Ovary (tissue), 9 donors: ENCODE data around the gene ZMYND11. TPM values are rescaled to one million over a fixed set of nuclear protein-coding genes. Genes with fewer than 3 reads are reported as not detected.
"Not testable (repeated sequence)": the region's sequence is repeated elsewhere in the genome, so short reads cannot be mapped to it uniquely, and the experiment has no call there.

Experiments
- DNase-seq, 5 donors: peaks; one replicate each; pipeline ENCODE4 v3.0.0-alpha.2; 2019 to 2020
- H3K27ac ChIP-seq, 2 donors: fragments of 200-600 bp; one replicate each; pipeline versions ENCODE4 v1.5.1 to v1.8.0; 2019 to 2022
- H3K27me3 ChIP-seq: fragments of 200-600 bp; one replicate; pipeline ENCODE4 v1.8.0; 2022
- H3K36me3 ChIP-seq: fragments of 200-600 bp; sonication (generic); one replicate; pipeline ENCODE4 v1.5.1; 2019
- H3K4me1 ChIP-seq: one replicate; pipeline ENCODE4 v1.8.1; 2013; ENCODE audit warnings: mild to moderate bottlenecking, moderate library complexity; ENCODE audit not compliant: insufficient read depth
- H3K4me3 ChIP-seq: fragments of 200-600 bp; sonication (generic); one replicate; pipeline ENCODE4 v1.5.1; 2017
- H3K9me3 ChIP-seq, 2 donors: fragments of 200-600 bp in 1 of 2; sonication (generic) in 1 of 2; one replicate each; pipeline versions ENCODE4 v1.5.1 to v1.8.1; 2013 to 2019; ENCODE audit warnings: mild to moderate bottlenecking in 1 of 2, moderate library complexity in 1 of 2
- CTCF ChIP-seq, 3 donors: fragments of 450-650 bp in 2 of 3; fragments of 200-600 bp in 1 of 3; IDR thresholded peaks; one replicate each; pipeline versions ENCODE4 v1.5.1 to v1.8.0; 2016 to 2022; ENCODE audit warnings: antibody characterized with exemption in 3 of 3, mild to moderate bottlenecking in 1 of 3
- EP300 ChIP-seq: sonication (generic); formaldehyde crosslinking; IDR thresholded peaks from one replicate; pipeline ENCODE4 v1.6.1; 2017; ENCODE audit warnings: antibody characterized with exemption
- POLR2A ChIP-seq: fragments of 450-650 bp; IDR thresholded peaks from one replicate; pipeline ENCODE4 v1.6.1; 2017; ENCODE audit warnings: antibody characterized with exemption, mild to moderate bottlenecking, moderate library complexity
- WGBS, 3 donors: extraction: QIAGEN DNeasy Blood & Tissue Kit in 1 of 3; methylation state at CpG; one replicate each; pipeline versions ENCODE4 v1.1.5 to v1.1.7; 2013 to 2017; 5-methylcytosine and 5-hydroxymethylcytosine counted together
- intact Hi-C, 4 donors: fragments of 100-400 bp; cut with DNase I; formaldehyde crosslinking; loops; one replicate each; pipeline versions ENCODE4 v1.11.0 to v1.15.1; 2022 to 2023
- polyA plus RNA-seq, 2 donors: library from polyadenylated mRNA; stranded (reverse); fragments of 200-250 nt in 1 of 2; fragments of 350-450 nt in 1 of 2; fragmentation: Illumina TruSeq in 1 of 2; extraction: RNeasy Lipid Tissue Mini Kit (QIAGEN cat#74804) in 1 of 2; gene quantifications; one replicate each; pipeline ENCODE4 v1.2.3, GENCODE V29; 2013 to 2014
- small RNA-seq: library from RNA; depleted of rRNA; stranded (forward); fragments of <200 nt; gene quantifications from one replicate; pipeline ENCODE3, GENCODE V24; 2016
- total RNA-seq, 7 donors: library from RNA; depleted of rRNA in 2 of 7; stranded (reverse); fragments of >200 nt in 2 of 7; fragmentation: NEBNext Ultra II Directional in 3 of 7; extraction: Animal tissue kit (Norgen Biotek cat#: 25700) in 3 of 7; gene quantifications; one replicate each; pipeline versions ENCODE4 v1.1.0 to v1.2.4, GENCODE V29; 2016 to 2023
- donor health status: DM: no; HTN: no; CAD: no; lungs with moderate emphysema.
- donor health status: DM: no; HTN: no; CAD: no.
- donor health status: Bipolar disorder and iron deficiency.
- donor health status: DM: yes; HTN: yes; CAD: no.
- donor health status: DM: no; HTN: no; CAD: no.
- donor health status: DM: yes; HTN: yes; CAD: no.

Gene ZMYND11
- total and polyA plus RNA-seq, 9 donors: 48.4 to 93.6 (median 83.5) TPM

GRCh38 chr10:299969-300368 lies 164.7 kb downstream of the ZMYND11 start:
- no peak overlapping the region for H3K27ac ChIP-seq
- no peak overlapping the region for H3K4me3 ChIP-seq
- 96 to 98% (median 98%) methylated on average over 7 of the region's 7 CpGs for WGBS, 3 donors
- no peaks in the 10 kb centered on the region for H3K27me3 ChIP-seq
- no peaks in the 10 kb centered on the region for H3K4me1 ChIP-seq
- intact Hi-C loops: no loop called here
- no peaks in the 10 kb centered on the region for H3K36me3 ChIP-seq
- no peak for DNase-seq
- TF ChIP-seq POLR2A (no peak), EP300 (no peak), CTCF (IDR thresholded peaks at IDR 0.05) (no peak)
- no peaks in the 10 kb centered on the region for H3K9me3 ChIP-seq

- H3K27me3 ChIP-seq, H3K4me1 ChIP-seq, H3K27ac ChIP-seq, H3K4me3 ChIP-seq, H3K36me3 ChIP-seq, H3K9me3 ChIP-seq, DNase-seq, intact Hi-C loops: not testable (repeated sequence)
- 96 to 98% (median 98%) methylated on average over 31 of the region's 31 CpGs for WGBS, 3 donors
Observed at GRCh38 chr10:300580-300979, 165.3 kb downstream of the ZMYND11 start.

GRCh38 chr10:301536-301935 lies 166.3 kb downstream of the ZMYND11 start:
- no peak for DNase-seq
- no peak overlapping the region for H3K4me3 ChIP-seq
- TF ChIP-seq EP300: no peak
- TF ChIP-seq POLR2A: no peak
- no peak for TF ChIP-seq CTCF (IDR thresholded peaks at IDR 0.05)
- H3K9me3 ChIP-seq: no peaks in the 10 kb centered on the region
- no peaks in the 10 kb centered on the region for H3K36me3 ChIP-seq
- H3K4me1 ChIP-seq: no peaks in the 10 kb centered on the region
- H3K27ac ChIP-seq: no peak overlapping the region
- no peaks in the 10 kb centered on the region for H3K27me3 ChIP-seq
- 95 to 98% (median 96%) methylated on average over 9 of the region's 9 CpGs for WGBS, 3 donors
- intact Hi-C loops: no loop called here

Small RNA genes within 50 kb of the gene (small RNA-seq; reads per million reads assigned to genes)
- gene RNA5SP297 (0.15 reads per million), gene RNA5SP298 (0.40 reads per million)

Other genes starting within 250 kb of the ZMYND11 start
- gene TUBB8, start 86.2 kb upstream of the ZMYND11 start, total RNA-seq: not detected
- gene TUBB8, start 86.2 kb upstream of the ZMYND11 start, polyA plus RNA-seq: 1 to 10 TPM in 1 of 2 donors, under 1 TPM in 1; 0.10 to 3.6 TPM